H1 (cell line): Measurements from ENCODE around the gene CTSC. TPM values are rescaled to one million over a fixed set of nuclear protein-coding genes. Genes with fewer than 3 reads are reported as not detected.

Experiments
- CTCF ChIA-PET: fragments of 300-600 bp; sonication (Branson Sonifier 250); formaldehyde crosslinking; loops from one replicate; lab custom pipeline; 2021; ENCODE audit not compliant: partially characterized antibody; lab: Charles Lee
- POLR2A ChIA-PET: fragments of 300-600 bp; sonication (Branson Sonifier 250); formaldehyde crosslinking; loops from one replicate; lab custom pipeline; 2021; ENCODE audit warnings: inconsistent platforms; ENCODE audit not compliant: partially characterized antibody; lab: Charles Lee
- DNase-seq, 2 experiments: peaks; one replicate each; pipeline versions ENCODE4 v3.0.0 to v3.0.0-alpha.2; 2010 to 2022; ENCODE audit warnings: low spot score in 2 of 2, low read depth in 1 of 2, mixed read lengths in 1 of 2
- FAIRE-seq: peaks from 2 replicates; lab custom pipeline; 2011; peaks lifted over from hg19 to GRCh38; lab: Jason Lieb, UNC
- H2AFZ ChIP-seq: 2 replicates; pipeline ENCODE4 v1.8.1; 2012; ENCODE audit warnings: low read length, inconsistent platforms
- H2AK5ac ChIP-seq: 2 replicates; pipeline ENCODE4 v1.6.1; 2013; ENCODE audit warnings: low read depth, low read length
- H2BK120ac ChIP-seq: replicated peaks from 2 replicates; pipeline ENCODE3; 2013; ENCODE audit warnings: low read depth, low read length, inconsistent platforms
- H2BK12ac ChIP-seq: 2 replicates; pipeline ENCODE4 v1.6.1; 2013; ENCODE audit warnings: low read depth, low read length
- H2BK15ac ChIP-seq: 2 replicates; pipeline ENCODE4 v1.6.1; 2013; ENCODE audit warnings: low read length
- H2BK20ac ChIP-seq: 2 replicates; pipeline ENCODE4 v1.6.1; 2013; ENCODE audit warnings: low read length
- H2BK5ac ChIP-seq: 2 replicates; pipeline ENCODE4 v1.6.1; 2013; ENCODE audit warnings: low read depth, low read length
- H3K14ac ChIP-seq: 2 replicates; pipeline ENCODE4 v1.6.1; 2013; ENCODE audit warnings: inconsistent platforms; ENCODE audit not compliant: insufficient read length
- H3K18ac ChIP-seq: 2 replicates; pipeline ENCODE4 v1.6.1; 2013; ENCODE audit warnings: low read length; ENCODE audit errors: extremely low read depth
- H3K23ac ChIP-seq: 2 replicates; pipeline ENCODE4 v1.6.1; 2013; ENCODE audit warnings: inconsistent platforms; ENCODE audit not compliant: insufficient read length
- H3K23me2 ChIP-seq: 2 replicates; pipeline ENCODE4 v1.6.1; 2013; ENCODE audit warnings: low read depth, low read length
- H3K27ac ChIP-seq: 2 replicates; pipeline ENCODE4 v1.6.1; 2011; ENCODE audit warnings: low read depth, low read length, inconsistent platforms
- H3K27me3 ChIP-seq, 4 experiments: replicated peaks in 1 of 4; 1 replicate in 1 of 4; 2 replicates in 3 of 4; pipeline versions ENCODE4 v1.6.1 to v1.8.1; 2011 to 2013; ENCODE audit warnings: low read length in 3 of 4, mild to moderate bottlenecking in 3 of 4, inconsistent platforms in 2 of 4, mixed read lengths in 2 of 4, moderate library complexity in 1 of 4; ENCODE audit not compliant: control insufficient read depth in 3 of 4, insufficient read depth in 3 of 4; ENCODE audit errors: extremely low read depth in 1 of 4
- H3K36me3 ChIP-seq, 4 experiments: 2 replicates each; pipeline versions ENCODE4 v1.6.1 to v1.8.1; 2011 to 2013; ENCODE audit warnings: mild to moderate bottlenecking in 4 of 4, low read length in 3 of 4, moderate library complexity in 2 of 4, control low read depth in 1 of 4, inconsistent platforms in 1 of 4; ENCODE audit not compliant: insufficient read depth in 4 of 4, control insufficient read depth in 2 of 4
- H3K4ac ChIP-seq: replicated peaks from 2 replicates; pipeline ENCODE3; 2013; ENCODE audit warnings: low read length, low read depth, mixed read lengths, inconsistent platforms; ENCODE audit not compliant: insufficient read length
- H3K4me1 ChIP-seq, 4 experiments: replicated peaks in 1 of 4; 1 replicate in 1 of 4; 2 replicates in 3 of 4; pipeline versions ENCODE4 v1.6.1 to v1.8.1; 2011 to 2013; ENCODE audit warnings: low read length in 3 of 4, inconsistent platforms in 2 of 4, mixed read lengths in 1 of 4; ENCODE audit not compliant: insufficient read depth in 4 of 4, control insufficient read depth in 3 of 4
- H3K4me2 ChIP-seq, 2 experiments: 2 replicates each; pipeline versions ENCODE4 v1.6.1 to v1.8.1; 2011 to 2013; ENCODE audit warnings: low read depth in 2 of 2, low read length in 2 of 2, control low read depth in 1 of 2, inconsistent platforms in 1 of 2, mild to moderate bottlenecking in 1 of 2; ENCODE audit not compliant: insufficient read depth in 1 of 2
- H3K4me3 ChIP-seq, 4 experiments: fragments of 200-600, 300-600 bp in 1 of 4; sonication (generic), shearing (Covaris generic), sonication (Bioruptor Twin) in 1 of 4; 2 replicates each; pipeline versions ENCODE4 v1.5.1 to v1.8.1; 2011 to 2016; ENCODE audit warnings: low read length in 4 of 4, low read depth in 3 of 4, control low read depth in 2 of 4, inconsistent platforms in 2 of 4, mild to moderate bottlenecking in 2 of 4, mixed read lengths in 1 of 4, moderate library complexity in 1 of 4; ENCODE audit not compliant: insufficient read depth in 2 of 4; ENCODE audit errors: extremely low read depth in 1 of 4
- H3K56ac ChIP-seq: replicated peaks from 2 replicates; pipeline ENCODE3; 2013; ENCODE audit warnings: low read depth, mild to moderate bottlenecking, mixed read lengths, low read length, inconsistent platforms; ENCODE audit not compliant: insufficient read length
- H3K79me1 ChIP-seq: 2 replicates; pipeline ENCODE4 v1.6.1; 2013; ENCODE audit warnings: low read depth, low read length, control low read depth
- H3K79me2 ChIP-seq, 2 experiments: 2 replicates each; pipeline versions ENCODE4 v1.6.1 to v1.8.1; 2012 to 2013; ENCODE audit warnings: low read length in 2 of 2, mild to moderate bottlenecking in 2 of 2, inconsistent platforms in 1 of 2; ENCODE audit not compliant: insufficient read depth in 2 of 2, control insufficient read depth in 1 of 2
- H3K9ac ChIP-seq, 4 experiments: replicated peaks in 1 of 4; 1 replicate in 1 of 4; 2 replicates in 3 of 4; pipeline versions ENCODE4 v1.6.1 to v1.8.1; 2011 to 2013; ENCODE audit warnings: low read depth in 3 of 4, low read length in 3 of 4, control low read depth in 2 of 4, mild to moderate bottlenecking in 2 of 4, moderate library complexity in 2 of 4, inconsistent platforms in 1 of 4; ENCODE audit errors: extremely low read depth in 1 of 4
- H3K9me3 ChIP-seq, 2 experiments: 2 replicates each; pipeline versions ENCODE4 v1.6.1 to v1.8.1; 2012 to 2013; ENCODE audit warnings: mild to moderate bottlenecking in 2 of 2, moderate library complexity in 2 of 2, control low read depth in 1 of 2, inconsistent platforms in 1 of 2, low read depth in 1 of 2, low read length in 1 of 2, mixed read lengths in 1 of 2; ENCODE audit not compliant: insufficient read depth in 2 of 2
- H4K20me1 ChIP-seq, 2 experiments: replicated peaks in 1 of 2; 2 replicates each; pipeline versions ENCODE3 to v1.8.1; 2011 to 2013; ENCODE audit warnings: inconsistent platforms in 2 of 2, low read length in 2 of 2, mild to moderate bottlenecking in 1 of 2; ENCODE audit not compliant: insufficient read depth in 2 of 2, control insufficient read depth in 1 of 2
- H4K5ac ChIP-seq: 2 replicates; pipeline ENCODE4 v1.6.1; 2013; ENCODE audit warnings: low read length, low read depth, mixed read lengths, inconsistent platforms; ENCODE audit not compliant: insufficient read length
- H4K8ac ChIP-seq: 2 replicates; pipeline ENCODE4 v1.8.0; 2013; ENCODE audit warnings: mild to moderate bottlenecking, moderate library complexity, low read length, inconsistent platforms; ENCODE audit not compliant: insufficient read depth; ENCODE audit errors: extremely low read depth
- H4K91ac ChIP-seq: replicated peaks from 2 replicates; pipeline ENCODE3; 2013; ENCODE audit warnings: low read length, mixed read lengths, inconsistent platforms; ENCODE audit not compliant: insufficient read length
- BRCA1 ChIP-seq: IDR thresholded peaks from 2 replicates; pipeline ENCODE4 v1.6.1; 2012; ENCODE audit warnings: low read depth, low read length, improper control_type of control experiment
- CHD1 ChIP-seq: IDR thresholded peaks from 2 replicates; pipeline ENCODE4 v1.6.1; 2012; ENCODE audit warnings: low read depth, low read length, improper control_type of control experiment
- CREB1 ChIP-seq: IDR thresholded peaks from 2 replicates; pipeline ENCODE4 v1.6.1; 2012; ENCODE audit warnings: inconsistent platforms
- CTBP2 ChIP-seq: IDR thresholded peaks from 2 replicates; pipeline ENCODE4 v1.7.0; 2011; ENCODE audit warnings: borderline replicate concordance, mild to moderate bottlenecking, moderate library complexity, mixed read lengths, low read length; ENCODE audit not compliant: insufficient read depth, insufficient read length
- GABPA ChIP-seq: IDR thresholded peaks from 2 replicates; pipeline ENCODE4 v1.6.1; 2011; ENCODE audit warnings: mild to moderate bottlenecking, low read length, moderate library complexity, borderline replicate concordance; ENCODE audit not compliant: insufficient read depth
- KDM1A ChIP-seq: fragments of 200-600, 300-600 bp; sonication (generic); IDR thresholded peaks from 2 replicates; pipeline ENCODE4 v1.7.1; 2016; ENCODE audit warnings: mild to moderate bottlenecking, low read length, borderline replicate concordance
- MAFK ChIP-seq: IDR thresholded peaks from 2 replicates; pipeline ENCODE4 v1.6.1; 2012; ENCODE audit warnings: low read depth, mild to moderate bottlenecking, improper control_type of control experiment, low read length
- NANOG ChIP-seq: IDR thresholded peaks from 2 replicates; pipeline ENCODE4 v1.6.1; 2011; ENCODE audit warnings: low read length, low read depth, mild to moderate bottlenecking, inconsistent platforms; ENCODE audit not compliant: insufficient read depth, poor library complexity, severe bottlenecking
- POLR2A ChIP-seq, 2 experiments: IDR thresholded peaks; 1 replicate in 1 of 2; 2 replicates in 1 of 2; pipeline ENCODE4 v1.6.1; 2011; ENCODE audit warnings: low read depth in 2 of 2, low read length in 2 of 2, mild to moderate bottlenecking in 2 of 2; ENCODE audit errors: control extremely low read depth in 1 of 2
- POU5F1 ChIP-seq: IDR thresholded peaks from 2 replicates; pipeline ENCODE4 v1.6.1; 2011; ENCODE audit warnings: low read depth, mild to moderate bottlenecking, low read length, moderate library complexity
- SAP30 ChIP-seq: fragments of 300-600 bp; sonication (generic); IDR thresholded peaks from 2 replicates; pipeline ENCODE4 v1.7.1; 2012; ENCODE audit warnings: low read length, moderate library complexity, mild to moderate bottlenecking, inconsistent platforms; ENCODE audit not compliant: insufficient read depth, insufficient replicate concordance
- SIN3A ChIP-seq, 2 experiments: IDR thresholded peaks in 1 of 2; conservative IDR thresholded peaks in 1 of 2; 2 replicates each; pipeline ENCODE4 v1.6.1; 2011 to 2012; ENCODE audit warnings: low read length in 2 of 2, improper control_type of control experiment in 1 of 2, low read depth in 1 of 2, mild to moderate bottlenecking in 1 of 2
- TCF12 ChIP-seq: IDR thresholded peaks from 2 replicates; pipeline ENCODE4 v1.6.1; 2011; ENCODE audit warnings: low read depth, mild to moderate bottlenecking, low read length
- YY1 ChIP-seq: IDR thresholded peaks from 2 replicates; pipeline ENCODE4 v1.6.1; 2011; ENCODE audit warnings: low read depth, mild to moderate bottlenecking, low read length
- WGBS, 2 experiments: shearing (Covaris generic) in 1 of 2; methylation state at CpG; one replicate each; pipeline versions ENCODE4 v1.1.6 to v1.1.7; 2013 to 2015; ENCODE audit warnings: low lambda C conversion rate in 2 of 2, mixed read lengths in 2 of 2, inconsistent platforms in 1 of 2, low coverage in 1 of 2, missing lambda C conversion rate in 1 of 2; ENCODE audit not compliant: insufficient replicate concordance in 2 of 2, insufficient coverage in 1 of 2, insufficient read length in 1 of 2; ENCODE audit errors: extremely low coverage in 1 of 2, missing lambda C conversion rate in 1 of 2; 5-methylcytosine and 5-hydroxymethylcytosine counted together
- polyA plus RNA-seq, 7 experiments: library from polyadenylated mRNA; depleted of rRNA in 3 of 7; stranded (reverse) in 5 of 7; unstranded in 2 of 7; fragments of >200 nt in 5 of 7; fragments of 200-250 nt in 2 of 7; gene quantifications; 1 replicate in 5 of 7; 2 replicates in 1 of 7; 4 replicates in 1 of 7; pipeline versions ENCODE4 v1.2.1 to v1.2.3, GENCODE V29; 2011 to 2013; ENCODE audit warnings: missing spikeins in 2 of 7, mixed read lengths in 2 of 7
- total RNA-seq: library from RNA; stranded (reverse); fragmentation: NEBNext Ultra II Directional; extraction: Animal tissue kit (Norgen Biotek cat#: 25700); gene quantifications from 2 replicates; pipeline ENCODE4 v1.2.1, GENCODE V29; 2021

CTSC gene
- total and polyA plus RNA-seq, 2 of the 8 experiments (the other 6 are each of a cell fraction or from before 2014, with no cell fraction given): 347 to 369 TPM

DNA sequence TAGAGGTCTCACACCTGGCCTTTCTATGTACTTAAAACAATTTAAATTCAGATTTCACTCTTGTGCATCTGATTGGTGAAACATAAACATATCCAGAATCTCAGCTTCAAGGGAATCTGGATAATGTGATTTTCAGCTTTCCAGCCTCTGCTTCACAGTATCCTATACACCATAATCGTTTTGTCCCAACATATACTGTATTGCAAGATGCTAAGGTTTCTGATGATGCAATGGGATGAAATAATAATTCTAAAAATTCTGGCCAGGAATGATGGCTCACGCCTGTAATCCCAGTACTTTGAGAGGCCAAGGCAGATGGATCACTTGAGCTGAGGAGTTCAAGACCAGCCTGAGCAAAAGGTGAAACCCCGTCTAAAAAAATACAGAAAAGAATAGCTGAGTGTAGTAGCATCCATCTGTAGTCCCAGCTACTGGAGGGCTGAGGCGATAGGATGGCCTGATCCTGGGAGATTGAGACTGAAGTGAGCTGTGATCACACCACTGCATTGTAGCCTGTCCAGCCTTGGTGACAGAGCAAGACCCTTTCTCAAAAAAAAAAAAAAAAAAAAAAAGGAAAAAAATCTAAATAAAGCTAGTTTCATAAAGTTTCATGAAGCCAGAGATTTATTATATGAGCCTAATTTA is 41.0 kb upstream of the CTSC start:
- no peak for TF ChIP-seq CREB1
- TF ChIP-seq YY1: no peak
- TF ChIP-seq KDM1A: no peak
- no peak for TF ChIP-seq BRCA1
- TF ChIP-seq MAFK: no peak
- TF ChIP-seq POLR2A (IDR thresholded peaks at IDR 0.05; ENCODE audit: control extremely low read depth in 1 of 2, low read depth in 2 of 2, low read length in 2 of 2): no peak
- TF ChIP-seq GABPA: no peak
- TF ChIP-seq POU5F1: no peak
- no peak for TF ChIP-seq CTBP2
- TF ChIP-seq TCF12: no peak
- no peak for TF ChIP-seq NANOG
- no peak for TF ChIP-seq SAP30
- TF ChIP-seq CHD1: no peak
- no peak for TF ChIP-seq SIN3A (conservative IDR thresholded peaks at IDR 0.05 in 1 of 2, IDR thresholded peaks at IDR 0.05 in 1 of 2; ENCODE audit: low read depth in 1 of 2, low read length in 2 of 2)
- no peak overlapping the region for H2AK5ac ChIP-seq
- no peaks in the 10 kb centered on the region for H4K20me1 ChIP-seq
- no peak overlapping the region for H3K4me3 ChIP-seq
- no peak overlapping the region for H4K5ac ChIP-seq
- H3K27ac ChIP-seq: no peak overlapping the region
- no peak overlapping the region for H2BK5ac ChIP-seq
- no peaks in the 10 kb centered on the region for H3K36me3 ChIP-seq
- WGBS, 2 experiments: 70% methylated on average over 4 of the region's 4 CpGs; no CpG with 5 or more reads in 1 of the 2 experiments
- no peaks in the 10 kb centered on the region for H3K9me3 ChIP-seq
- H3K79me2 ChIP-seq: no peaks in the 10 kb centered on the region
- no peak overlapping the region for H3K56ac ChIP-seq
- no peak overlapping the region for H3K4me2 ChIP-seq
- H3K23ac ChIP-seq: no peak overlapping the region
- no peaks in the 10 kb centered on the region for H3K79me1 ChIP-seq
- H2BK15ac ChIP-seq: no peak overlapping the region
- ChIA-PET CTCF (interaction anchor here (0.9 kb wide), 1 partner anchor 36 kb away, joined by 3 read pairs; no protein-coding TSS in a partner anchor), POLR2A (interaction anchor here (0.8 kb wide), 1 partner anchor 23 kb away, joined by 3 read pairs; no protein-coding TSS in a partner anchor)
- no peaks in the 10 kb centered on the region for H3K23me2 ChIP-seq
- peak overlapping the region; percentile 87 for H2BK120ac ChIP-seq
- no peak overlapping the region for H2AFZ ChIP-seq
- FAIRE-seq (no peak), DNase-seq (no peak)
- no peak overlapping the region for H4K91ac ChIP-seq
- no peak overlapping the region for H4K8ac ChIP-seq
- H3K9ac ChIP-seq: no peak overlapping the region
- H3K18ac ChIP-seq: no peak overlapping the region
- H2BK12ac ChIP-seq: no peak overlapping the region
- no peaks in the 10 kb centered on the region for H3K27me3 ChIP-seq
- H3K4ac ChIP-seq: no peak overlapping the region
- peaks cover 0 to 5% (median 1%) of the 10 kb centered on the region in 4 experiments; a peak in 2 of 7 replicates for H3K4me1 ChIP-seq
- H3K14ac ChIP-seq: no peak overlapping the region
- H2BK20ac ChIP-seq: no peak overlapping the region
